Measurements from ENCODE around the gene STRADA. TPM values are rescaled to one million over a fixed set of nuclear protein-coding genes. Genes with fewer than 3 reads are reported as not detected.

The STRADA gene
- total RNA-seq (2022) (18.1 and 18.2 TPM in 2 replicates), Bru-seq, nascent RNA (percentile 39 among the genes with signal in this experiment), BruChase-seq, experiment 1, labeled RNA remaining after a 6-hour chase (percentile 56 among the genes with signal in this experiment), BruChase-seq, experiment 2, labeled RNA remaining after a 2-hour chase (percentile 57 among the genes with signal in this experiment)
- long read RNA-seq, partial matches to known transcripts, result 1 of 11 reads
- long read RNA-seq, other reads (novel, unspliced or antisense), result 3 of 11 reads

GRCh38 chr17:63741408-63742173 is at the start of gene STRADA:
Gene STRADA (minus strand): TSS chr17:63741799. CDS start chr17:63728369, 13,430 bp downstream.
- peak within 1 kb of the TSS; percentile 84 for H3K4me3 Mint-ChIP-seq (ENCODE audit: low read depth, unreplicated experiment)
- intact Hi-C loops (cut with micrococcal nuclease; ENCODE audit: unreplicated experiment), result loop anchor here (10.0 kb wide), 1 partner anchor 117 kb away; the partner anchor contains the start of gene MAP3K3
- no peaks in the 10 kb centered on the region for H3K4me1 Mint-ChIP-seq (ENCODE audit: low read depth, unreplicated experiment)
- BruUV-seq (replicated peaks), result no TSS peak
- no peaks in the 10 kb centered on the region for H3K9me3 Mint-ChIP-seq (ENCODE audit: low read depth, unreplicated experiment)
- CTCF ChIA-PET, result interaction anchor here (1.0 to 1.1 kb wide), 2 partner anchors 11 to 32 kb away, joined by 4 to 5 read pairs; partner anchors contain the start of genes CCDC47 and DDX42
- TF ChIP-seq, protein P1, sequence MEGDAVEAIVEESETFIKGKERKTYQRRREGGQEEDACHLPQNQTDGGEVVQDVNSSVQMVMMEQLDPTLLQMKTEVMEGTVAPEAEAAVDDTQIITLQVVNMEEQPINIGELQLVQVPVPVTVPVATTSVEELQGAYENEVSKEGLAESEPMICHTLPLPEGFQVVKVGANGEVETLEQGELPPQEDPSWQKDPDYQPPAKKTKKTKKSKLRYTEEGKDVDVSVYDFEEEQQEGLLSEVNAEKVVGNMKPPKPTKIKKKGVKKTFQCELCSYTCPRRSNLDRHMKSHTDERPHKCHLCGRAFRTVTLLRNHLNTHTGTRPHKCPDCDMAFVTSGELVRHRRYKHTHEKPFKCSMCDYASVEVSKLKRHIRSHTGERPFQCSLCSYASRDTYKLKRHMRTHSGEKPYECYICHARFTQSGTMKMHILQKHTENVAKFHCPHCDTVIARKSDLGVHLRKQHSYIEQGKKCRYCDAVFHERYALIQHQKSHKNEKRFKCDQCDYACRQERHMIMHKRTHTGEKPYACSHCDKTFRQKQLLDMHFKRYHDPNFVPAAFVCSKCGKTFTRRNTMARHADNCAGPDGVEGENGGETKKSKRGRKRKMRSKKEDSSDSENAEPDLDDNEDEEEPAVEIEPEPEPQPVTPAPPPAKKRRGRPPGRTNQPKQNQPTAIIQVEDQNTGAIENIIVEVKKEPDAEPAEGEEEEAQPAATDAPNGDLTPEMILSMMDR (IDR thresholded peaks at IDR 0.05; ENCODE audit: unreplicated experiment), result no peak
- H3K36me3 Mint-ChIP-seq (ENCODE audit: insufficient read depth, unreplicated experiment), result peaks cover 21% of the 10 kb centered on the region
- H3K27me3 Mint-ChIP-seq (ENCODE audit: unreplicated experiment), result no peaks in the 10 kb centered on the region
- DNase-seq, result peak; percentile 97
- peak within 1 kb of the TSS; percentile 74 for H3K27ac Mint-ChIP-seq (ENCODE audit: unreplicated experiment)

- Mint-ChIP-seq H3K36me3 (ENCODE audit: insufficient read depth, unreplicated experiment) (peaks cover 35% of the 10 kb centered on the region), H3K9me3 (ENCODE audit: low read depth, unreplicated experiment) (no peaks in the 10 kb centered on the region), H3K27me3 (ENCODE audit: unreplicated experiment) (no peaks in the 10 kb centered on the region), H3K4me1 (ENCODE audit: low read depth, unreplicated experiment) (no peaks in the 10 kb centered on the region), H3K27ac (ENCODE audit: unreplicated experiment) (no peak overlapping the region), H3K4me3 (ENCODE audit: low read depth, unreplicated experiment) (no peak overlapping the region)
- CTCF ChIA-PET, result no interaction called here
- BruUV-seq (replicated peaks), result no TSS peak
- intact Hi-C loops (cut with micrococcal nuclease; ENCODE audit: unreplicated experiment), result no loop called here
- TF ChIP-seq, protein P1 (IDR thresholded peaks at IDR 0.05; ENCODE audit: unreplicated experiment), result no peak
- DNase-seq, result no peak
Measured at GRCh38 chr17:63790057-63790456, 48.5 kb upstream of the STRADA start.

- Mint-ChIP-seq H3K27ac (ENCODE audit: unreplicated experiment) (no peak overlapping the region), H3K27me3 (ENCODE audit: unreplicated experiment) (no peaks in the 10 kb centered on the region), H3K9me3 (ENCODE audit: low read depth, unreplicated experiment) (no peaks in the 10 kb centered on the region), H3K36me3 (ENCODE audit: insufficient read depth, unreplicated experiment) (peaks cover 27% of the 10 kb centered on the region), H3K4me3 (ENCODE audit: low read depth, unreplicated experiment) (no peak overlapping the region), H3K4me1 (ENCODE audit: low read depth, unreplicated experiment) (peaks cover 15% of the 10 kb centered on the region)
- TF ChIP-seq, protein P1 (IDR thresholded peaks at IDR 0.05; ENCODE audit: unreplicated experiment), result no peak
- BruUV-seq (replicated peaks), result no TSS peak
- intact Hi-C loops (cut with micrococcal nuclease; ENCODE audit: unreplicated experiment), result no loop called here
- DNase-seq, result peak; percentile 26
- CTCF ChIA-PET, result no interaction called here
Measured at GRCh38 chr17:63786971-63787711, 45.5 kb upstream of the STRADA start.

DNA sequence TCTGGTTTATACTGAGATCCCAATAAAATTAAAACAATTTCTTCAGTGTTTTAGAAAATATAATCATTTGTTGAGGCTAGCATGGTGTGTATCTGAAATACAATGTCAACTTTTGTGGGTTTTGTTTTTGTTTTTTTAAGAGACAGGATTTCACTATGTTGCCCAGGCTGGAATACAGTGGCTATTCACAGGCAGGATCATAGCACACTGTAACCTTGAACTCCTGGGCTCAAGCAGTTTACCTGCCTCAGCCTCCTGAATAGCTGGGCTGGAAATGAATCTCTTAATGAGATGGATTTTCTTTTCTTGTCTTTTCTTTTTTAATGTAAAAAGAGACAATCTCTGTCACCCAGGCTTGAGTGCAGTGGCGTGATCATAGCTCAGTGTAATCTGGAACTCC is 44.5 kb upstream of the STRADA start:
- CTCF ChIA-PET, result interaction anchor here (2.9 kb wide), 1 partner anchor 11 kb away, joined by 8 read pairs; no protein-coding TSS in a partner anchor
- DNase-seq, result no peak
- BruUV-seq (replicated peaks), result no TSS peak
- H3K4me1 Mint-ChIP-seq (ENCODE audit: low read depth, unreplicated experiment), result peaks cover 25% of the 10 kb centered on the region
- intact Hi-C loops (cut with micrococcal nuclease; ENCODE audit: unreplicated experiment), result no loop called here
- TF ChIP-seq, protein P1 (IDR thresholded peaks at IDR 0.05; ENCODE audit: unreplicated experiment), result no peak
- H3K9me3 Mint-ChIP-seq (ENCODE audit: low read depth, unreplicated experiment), result no peaks in the 10 kb centered on the region
- H3K4me3 Mint-ChIP-seq (ENCODE audit: low read depth, unreplicated experiment), result no peak overlapping the region
- H3K27me3 Mint-ChIP-seq (ENCODE audit: unreplicated experiment), result no peaks in the 10 kb centered on the region
- H3K36me3 Mint-ChIP-seq (ENCODE audit: insufficient read depth, unreplicated experiment), result peaks cover 29% of the 10 kb centered on the region
- peak overlapping the region; percentile 20 for H3K27ac Mint-ChIP-seq (ENCODE audit: unreplicated experiment)

All from Calu3 (cell line).